ENCODE data around the gene CHMP4B. TPM values are rescaled to one million over a fixed set of nuclear protein-coding genes. Genes with fewer than 3 reads are reported as not detected.

The CHMP4B gene
- total and polyA plus RNA-seq, 2 donors (not counting 1 experiment from before 2014, with no cell fraction given) = 62.3 to 83.9 TPM

- 93% methylated on average over 7 of the region's 13 CpGs for whole genome bisulfite sequencing (ENCODE audit: insufficient coverage)
- H3K4me3 Mint-ChIP-seq = no peak overlapping the region
- H3K27me3 Mint-ChIP-seq = no peaks in the 10 kb centered on the region
- no peak overlapping the region for H3K27ac ChIP-seq (ENCODE audit: low read length in 2 of 2)
- peaks cover 55% of the 10 kb centered on the region for H4K20me1 ChIP-seq (ENCODE audit: control insufficient read depth, insufficient read depth, low read length, poor library complexity, severe bottlenecking)
- H3K27ac Mint-ChIP-seq = no peak overlapping the region
- peaks cover 0 to 69% of the 10 kb centered on the region in 2 experiments for H3K36me3 ChIP-seq (replicated peaks in 1 of 2; ENCODE audit: control extremely low read depth in 1 of 2, control insufficient read depth in 1 of 2, extremely low read depth in 1 of 2, insufficient read depth in 2 of 2, low read length in 1 of 2)
- H3K4me1 ChIP-seq (ENCODE audit: control insufficient read depth in 2 of 2, insufficient read depth in 2 of 2, low read length in 2 of 2) = peaks cover 0 to 1% of the 10 kb centered on the region in 2 donors
- no peak for ATAC-seq (ENCODE audit: low read depth)
- no peaks in the 10 kb centered on the region for H3K9me3 ChIP-seq (ENCODE audit: control extremely low read depth in 1 of 3, control insufficient read depth in 2 of 3, insufficient read depth in 1 of 3, low read length in 2 of 3)
- H3K27me3 ChIP-seq (replicated peaks in 1 of 4; ENCODE audit: control extremely low read depth in 1 of 4, control insufficient read depth in 3 of 4, insufficient read depth in 4 of 4, low read length in 3 of 4) = no peaks in the 10 kb centered on the region
- peaks cover 22% of the 10 kb centered on the region for H3K79me2 ChIP-seq (ENCODE audit: control insufficient read depth, insufficient read depth, low read length)
- H3K4me3 ChIP-seq (ENCODE audit: control extremely low read depth in 1 of 5, extremely low read depth in 1 of 5, insufficient read depth in 1 of 5, low read depth in 2 of 5, low read length in 4 of 5) = no peak overlapping the region
- H3K9me3 Mint-ChIP-seq (ENCODE audit: insufficient read depth) = no peaks in the 10 kb centered on the region
- CTCF ChIA-PET = no interaction called here
- TF ChIP-seq EZH2 (IDR thresholded peaks at IDR 0.05; ENCODE audit: borderline replicate concordance, insufficient read depth, low read depth, low read length, poor library complexity, severe bottlenecking) = no peak
- POLR2A ChIA-PET = no interaction called here
- intact Hi-C loops (cut with micrococcal nuclease) = no loop called here
- no peak overlapping the region for H2AFZ ChIP-seq (ENCODE audit: insufficient read depth, low read depth, low read length, poor library complexity, severe bottlenecking)
- DNase-seq = no peak
- H3K4me1 Mint-ChIP-seq = peaks cover 18% of the 10 kb centered on the region
- no peak overlapping the region for H3K9ac ChIP-seq (ENCODE audit: low read length)
- no peak overlapping the region for H3K4me2 ChIP-seq (replicated peaks; ENCODE audit: low read depth, low read length, poor library complexity, severe bottlenecking)
These were observed 40.8 kb downstream of the CHMP4B start for GRCh38 chr20:33851842-33852466.

- Histone ChIP-seq H2AFZ (ENCODE audit: insufficient read depth, low read depth, low read length, poor library complexity, severe bottlenecking) (no peak overlapping the region), H3K9me3 (ENCODE audit: control extremely low read depth in 1 of 3, control insufficient read depth in 2 of 3, insufficient read depth in 1 of 3, low read length in 2 of 3) (no peaks in the 10 kb centered on the region), H3K36me3 (replicated peaks in 1 of 2; ENCODE audit: control extremely low read depth in 1 of 2, control insufficient read depth in 1 of 2, extremely low read depth in 1 of 2, insufficient read depth in 2 of 2, low read length in 1 of 2) (peaks cover 0 to 71% of the 10 kb centered on the region in 2 experiments), H3K9ac (ENCODE audit: low read length) (no peak overlapping the region), H3K27me3 (replicated peaks in 1 of 4; ENCODE audit: control extremely low read depth in 1 of 4, control insufficient read depth in 3 of 4, insufficient read depth in 4 of 4, low read length in 3 of 4) (no peaks in the 10 kb centered on the region), H3K27ac (ENCODE audit: low read length in 2 of 2) (no peak overlapping the region), H3K4me2 (replicated peaks; ENCODE audit: low read depth, low read length, poor library complexity, severe bottlenecking) (no peak overlapping the region), H3K79me2 (ENCODE audit: control insufficient read depth, insufficient read depth, low read length) (peaks cover 14% of the 10 kb centered on the region), H3K4me1 (ENCODE audit: control insufficient read depth in 2 of 2, insufficient read depth in 2 of 2, low read length in 2 of 2) (no peaks in the 10 kb centered on the region), H3K4me3 (ENCODE audit: control extremely low read depth in 1 of 5, extremely low read depth in 1 of 5, insufficient read depth in 1 of 5, low read depth in 2 of 5, low read length in 4 of 5) (no peak overlapping the region), H4K20me1 (ENCODE audit: control insufficient read depth, insufficient read depth, low read length, poor library complexity, severe bottlenecking) (peaks cover 46% of the 10 kb centered on the region)
- no peaks in the 10 kb centered on the region for H3K9me3 Mint-ChIP-seq (ENCODE audit: insufficient read depth)
- WGBS (ENCODE audit: insufficient coverage) = 60% methylated on average over 4 of the region's 11 CpGs
- CTCF ChIA-PET = interaction anchor here (1.4 kb wide), 1 partner anchor 216 kb away, joined by 4 read pairs; no protein-coding TSS in a partner anchor
- TF ChIP-seq EZH2 (IDR thresholded peaks at IDR 0.05; ENCODE audit: borderline replicate concordance, insufficient read depth, low read depth, low read length, poor library complexity, severe bottlenecking) (no peak), CTCF (IDR thresholded peaks at IDR 0.05) (no peak)
- H3K4me1 Mint-ChIP-seq = peaks cover 17% of the 10 kb centered on the region
- H3K4me3 Mint-ChIP-seq = no peak overlapping the region
- H3K27ac Mint-ChIP-seq = peak overlapping the region; percentile 26
- no peak for DNase-seq
- H3K27me3 Mint-ChIP-seq = no peaks in the 10 kb centered on the region
- intact Hi-C loops (cut with micrococcal nuclease) = no loop called here
- ATAC-seq (ENCODE audit: low read depth) = no peak
- POLR2A ChIA-PET = no interaction called here
These were observed 41.7 kb downstream of the CHMP4B start for GRCh38 chr20:33852626-33853506.

All from B cell (primary cell).